Measurements from ENCODE around the gene RB1. TPM values are rescaled to one million over a fixed set of nuclear protein-coding genes. Genes with fewer than 3 reads are reported as not detected.

The RB1 gene
- total RNA-seq, 1 experiment from 2014 or later, result 57.1 TPM

GRCh38 chr13:48493851-48494250 lies 190.3 kb downstream of the RB1 start:
- intact Hi-C loops (cut with micrococcal nuclease; ENCODE audit: unreplicated experiment), result no loop called here
- Histone ChIP-seq H3K4me1 (ENCODE audit: insufficient read depth, low read length, poor library complexity, severe bottlenecking) (peaks cover 19% of the 10 kb centered on the region), H3K36me3 (ENCODE audit: insufficient read depth, low read length, poor library complexity, severe bottlenecking) (no peaks in the 10 kb centered on the region), H3K9me3 (ENCODE audit: low read depth, low read length, poor library complexity, severe bottlenecking) (no peaks in the 10 kb centered on the region), H3K27ac (ENCODE audit: low read depth, low read length, poor library complexity, severe bottlenecking) (no peak overlapping the region), H3K4me3 (ENCODE audit: low read depth, low read length, poor library complexity, severe bottlenecking) (no peak overlapping the region), H3K27me3 (replicated peaks; ENCODE audit: insufficient read depth, low read depth, low read length, poor library complexity) (no peaks in the 10 kb centered on the region)
- BruUV-seq (replicated peaks), result no TSS peak
- peak; percentile 36 for DNase-seq (ENCODE audit: low spot score)
- ChIA-PET CTCF (no interaction called here), POLR2A (ENCODE audit: low non-redundant PET) (no interaction called here)
- no peak for TF ChIP-seq EZH2 (IDR thresholded peaks at IDR 0.05; ENCODE audit: borderline replicate concordance, low read depth, low read length, poor library complexity, severe bottlenecking)
- TF ChIP-seq CTCF (conservative IDR thresholded peaks at IDR 0.05; ENCODE audit: low read depth, low read length), result no peak

GRCh38 chr13:48494874-48495273 lies 191.3 kb downstream of the RB1 start:
- Histone ChIP-seq H3K27ac (ENCODE audit: low read depth, low read length, poor library complexity, severe bottlenecking) (no peak overlapping the region), H3K4me1 (ENCODE audit: insufficient read depth, low read length, poor library complexity, severe bottlenecking) (peaks cover 19% of the 10 kb centered on the region), H3K4me3 (ENCODE audit: low read depth, low read length, poor library complexity, severe bottlenecking) (no peak overlapping the region), H3K27me3 (replicated peaks; ENCODE audit: insufficient read depth, low read depth, low read length, poor library complexity) (no peaks in the 10 kb centered on the region), H3K9me3 (ENCODE audit: low read depth, low read length, poor library complexity, severe bottlenecking) (no peaks in the 10 kb centered on the region), H3K36me3 (ENCODE audit: insufficient read depth, low read length, poor library complexity, severe bottlenecking) (no peaks in the 10 kb centered on the region)
- TF ChIP-seq CTCF (conservative IDR thresholded peaks at IDR 0.05; ENCODE audit: low read depth, low read length) (no peak), EZH2 (IDR thresholded peaks at IDR 0.05; ENCODE audit: borderline replicate concordance, low read depth, low read length, poor library complexity, severe bottlenecking) (no peak)
- POLR2A ChIA-PET (ENCODE audit: low non-redundant PET), result no interaction called here
- DNase-seq (ENCODE audit: low spot score), result no peak
- CTCF ChIA-PET, result interaction anchor here (0.6 kb wide), 1 partner anchor 83 kb away, joined by 5 read pairs; no protein-coding TSS in a partner anchor
- intact Hi-C loops (cut with micrococcal nuclease; ENCODE audit: unreplicated experiment), result no loop called here
- no TSS peak for BruUV-seq (replicated peaks)

- no peaks in the 10 kb centered on the region for H3K27me3 ChIP-seq (replicated peaks; ENCODE audit: insufficient read depth, low read depth, low read length, poor library complexity)
- no peak overlapping the region for H3K4me3 ChIP-seq (ENCODE audit: low read depth, low read length, poor library complexity, severe bottlenecking)
- ChIA-PET POLR2A (ENCODE audit: low non-redundant PET) (no interaction called here), CTCF (no interaction called here)
- no peaks in the 10 kb centered on the region for H3K36me3 ChIP-seq (ENCODE audit: insufficient read depth, low read length, poor library complexity, severe bottlenecking)
- H3K4me1 ChIP-seq (ENCODE audit: insufficient read depth, low read length, poor library complexity, severe bottlenecking), result peaks cover 22% of the 10 kb centered on the region
- TF ChIP-seq EZH2 (IDR thresholded peaks at IDR 0.05; ENCODE audit: borderline replicate concordance, low read depth, low read length, poor library complexity, severe bottlenecking), result no peak
- no peak for TF ChIP-seq CTCF (conservative IDR thresholded peaks at IDR 0.05; ENCODE audit: low read depth, low read length)
- BruUV-seq (replicated peaks), result no TSS peak
- DNase-seq (ENCODE audit: low spot score), result no peak
- intact Hi-C loops (cut with micrococcal nuclease; ENCODE audit: unreplicated experiment), result no loop called here
- H3K27ac ChIP-seq (ENCODE audit: low read depth, low read length, poor library complexity, severe bottlenecking), result no peak overlapping the region
- no peaks in the 10 kb centered on the region for H3K9me3 ChIP-seq (ENCODE audit: low read depth, low read length, poor library complexity, severe bottlenecking)
Measured at GRCh38 chr13:48496271-48497161, 193.0 kb downstream of the RB1 start.

All from A673 (cell line).